Midbrain (tissue), 1 donor: ENCODE data around the gene HMCN2.

Experiments used
- DNase-seq: peaks from one replicate; lab custom pipeline; 2025; lab: John Stamatoyannopoulos, UW

The HMCN2 gene

GRCh38 chr9:130366072-130366471 is 100.5 kb downstream of the HMCN2 start:
- no peak for DNase-seq

- no peak for DNase-seq
Observed at GRCh38 chr9:130366888-130367550, 101.5 kb downstream of the HMCN2 start.

DNA sequence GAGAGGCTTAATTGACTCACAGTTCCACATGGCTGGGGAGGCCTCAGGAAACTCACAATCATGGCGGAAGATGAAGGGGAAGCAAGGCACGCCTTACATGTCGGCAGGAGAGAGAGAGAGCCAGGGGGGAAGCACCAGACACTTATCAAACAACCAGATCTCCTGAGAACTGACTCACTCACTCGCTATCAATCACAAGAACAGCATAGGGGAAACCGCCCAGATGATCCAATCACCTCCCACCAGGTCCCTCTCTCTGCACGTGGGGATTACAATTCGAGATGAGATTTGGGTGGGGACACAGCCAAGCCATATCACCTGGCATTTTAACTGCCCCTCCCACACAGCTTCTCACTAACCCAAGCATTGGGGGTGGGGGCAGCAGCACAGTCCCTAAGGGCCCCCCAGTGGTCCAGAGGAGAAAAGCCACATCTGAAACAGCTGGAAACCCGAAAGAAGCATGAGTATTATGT is 103.1 kb downstream of the HMCN2 start:
- no peak for DNase-seq

- no peak for DNase-seq
Observed at GRCh38 chr9:130370226-130370625, 104.7 kb downstream of the HMCN2 start.

DNA sequence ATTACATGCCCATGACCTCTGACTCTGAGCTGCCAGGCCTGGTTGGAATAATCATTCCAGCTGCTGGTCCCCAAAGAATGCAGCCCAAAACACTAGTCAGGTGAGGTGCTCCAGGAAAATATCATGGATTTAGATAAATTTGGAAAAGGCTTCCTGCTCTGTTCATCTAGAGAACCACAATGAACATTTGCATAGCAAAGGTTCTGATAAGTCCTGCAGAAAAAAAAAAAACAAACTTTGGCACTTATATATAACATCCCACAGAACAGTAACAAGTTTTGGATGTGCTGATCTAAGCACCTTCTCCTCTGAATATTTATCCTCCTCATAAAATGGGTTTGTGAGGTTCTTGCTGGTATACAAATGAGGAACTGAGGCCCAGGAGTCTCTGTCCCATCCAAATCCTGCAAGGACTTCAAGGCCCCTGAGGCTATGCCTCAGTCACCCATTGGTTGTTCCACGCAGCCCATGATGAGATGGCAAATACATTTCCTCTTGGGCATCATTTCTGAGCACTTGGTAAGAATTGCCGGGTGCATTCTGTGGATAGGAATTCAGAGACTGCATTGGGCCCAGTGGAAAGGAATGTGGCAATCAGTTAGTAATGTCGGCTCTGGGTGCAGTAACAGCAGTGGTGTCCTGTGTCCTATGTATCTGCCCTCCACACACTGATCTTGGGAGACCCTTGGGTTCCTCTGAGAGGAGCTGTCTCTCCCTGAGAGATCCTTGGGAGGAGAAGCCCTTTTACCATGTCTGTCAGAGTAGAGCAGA is 105.8 kb downstream of the HMCN2 start:
- DNase-seq, result no peak

- DNase-seq, result no peak
Observed at GRCh38 chr9:130372057-130372456, 106.5 kb downstream of the HMCN2 start.

DNA sequence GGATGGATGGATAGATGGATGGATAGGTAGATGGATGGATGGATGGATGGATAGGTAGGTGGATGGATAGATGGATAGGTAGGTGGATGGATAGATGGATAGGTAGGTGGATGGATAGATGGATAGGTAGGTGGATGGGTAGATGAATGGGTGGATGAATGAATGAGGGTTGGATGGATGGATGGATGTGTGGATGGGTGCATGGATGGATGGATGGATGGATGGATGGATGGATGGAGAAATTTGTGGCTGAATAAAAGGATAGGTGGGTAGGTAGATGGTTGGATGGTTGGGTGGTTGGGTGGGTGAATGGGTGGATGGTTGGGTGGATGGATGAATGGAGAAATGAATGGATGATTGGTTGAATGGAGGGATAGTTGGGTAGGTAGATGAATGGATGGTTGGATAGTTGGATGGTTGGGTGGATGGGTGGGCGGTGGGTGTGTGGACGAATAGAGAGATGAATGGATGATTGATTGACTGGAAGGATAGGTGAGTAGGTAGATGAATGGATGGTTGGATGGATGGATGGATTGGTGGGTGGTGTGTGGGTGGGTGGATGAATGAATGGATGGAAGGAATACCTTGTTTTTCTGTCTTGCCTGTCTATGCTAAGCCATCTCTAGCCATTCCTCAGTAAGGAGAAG is 108.2 kb downstream of the HMCN2 start:
- DNase-seq, result no peak

- DNase-seq, result no peak
Observed at GRCh38 chr9:130377612-130378011, 112.1 kb downstream of the HMCN2 start.

DNA sequence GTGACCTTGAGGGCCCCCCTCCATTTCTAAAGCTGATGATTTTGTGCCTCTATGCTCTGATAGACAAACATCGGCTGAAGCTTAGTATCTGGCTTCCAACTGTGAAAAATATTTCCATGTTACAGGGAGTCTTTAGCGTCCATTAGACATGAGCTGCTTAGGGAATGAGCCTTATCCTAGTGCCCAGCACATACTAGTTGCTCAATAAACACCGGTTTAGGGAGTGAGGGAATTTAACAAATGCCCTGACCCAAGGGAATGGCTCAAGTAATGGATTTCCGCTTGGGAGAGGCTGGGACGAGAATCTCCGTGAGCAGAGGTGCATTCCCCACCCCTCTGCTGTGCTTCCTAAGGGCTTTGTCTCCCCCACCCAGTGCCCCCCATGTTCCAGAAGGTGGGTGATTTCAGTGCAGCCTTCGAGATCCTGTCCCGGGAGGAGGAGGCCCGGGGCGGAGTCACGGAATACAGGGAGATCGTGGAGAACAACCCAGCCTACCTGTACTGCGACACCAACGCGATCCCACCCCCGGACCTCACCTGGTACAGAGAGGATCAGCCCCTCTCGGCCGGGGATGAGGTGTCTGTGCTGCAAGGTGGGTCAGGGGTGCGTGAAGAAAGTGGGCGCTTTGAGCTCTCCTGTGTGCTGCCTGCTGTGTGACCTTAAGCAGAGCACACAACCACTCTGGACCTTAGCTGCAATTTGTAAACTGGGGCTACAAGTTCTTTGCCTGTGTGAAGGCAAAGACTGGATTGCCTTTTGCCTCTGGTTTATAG is 113.5 kb downstream of the HMCN2 start:
- no peak for DNase-seq

DNA sequence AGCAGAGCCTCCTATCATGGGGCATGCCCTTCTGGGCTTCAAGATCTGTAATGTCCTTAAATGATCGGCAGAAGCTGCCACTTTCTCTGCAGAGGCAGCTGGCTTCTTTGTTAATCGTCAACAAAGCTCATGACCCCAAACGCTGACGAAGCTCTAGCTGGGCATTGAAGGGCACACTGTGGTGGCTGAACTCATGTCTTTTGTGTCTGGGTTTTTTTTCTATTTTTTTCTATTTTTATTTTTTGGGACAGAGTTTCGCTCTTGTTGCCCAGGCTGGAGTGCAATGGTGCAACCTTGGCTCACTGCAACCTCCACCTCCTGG is 114.0 kb downstream of the HMCN2 start:
- no peak for DNase-seq

DNA sequence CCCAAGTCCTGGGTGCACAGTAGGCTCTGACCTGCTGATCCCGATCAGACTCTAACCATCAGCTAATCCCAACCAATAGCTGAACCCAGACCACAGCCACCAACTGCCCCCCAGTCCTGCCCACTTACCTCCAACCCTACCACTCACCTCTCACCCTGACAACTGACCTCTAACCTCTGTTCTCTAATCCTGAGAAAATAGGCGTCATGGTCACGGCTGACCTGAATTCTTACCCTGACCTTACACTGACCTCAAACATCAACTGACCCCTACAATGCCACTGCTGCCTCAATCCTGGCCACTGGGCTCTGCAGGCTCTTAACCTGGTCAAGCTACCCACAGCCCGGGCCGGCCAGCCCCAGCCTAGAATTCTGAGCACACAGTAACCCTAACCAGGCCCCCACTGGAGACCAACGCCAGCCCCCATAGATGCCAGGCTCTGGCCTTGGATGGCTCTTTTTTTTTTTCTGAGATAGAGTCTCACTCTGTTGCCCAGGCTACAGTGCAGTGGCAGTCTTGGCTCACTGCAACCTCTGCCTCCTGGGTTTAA is 115.4 kb downstream of the HMCN2 start:
- DNase-seq, result no peak

- DNase-seq, result no peak
Observed at GRCh38 chr9:130381660-130382059, 116.1 kb downstream of the HMCN2 start.

DNA sequence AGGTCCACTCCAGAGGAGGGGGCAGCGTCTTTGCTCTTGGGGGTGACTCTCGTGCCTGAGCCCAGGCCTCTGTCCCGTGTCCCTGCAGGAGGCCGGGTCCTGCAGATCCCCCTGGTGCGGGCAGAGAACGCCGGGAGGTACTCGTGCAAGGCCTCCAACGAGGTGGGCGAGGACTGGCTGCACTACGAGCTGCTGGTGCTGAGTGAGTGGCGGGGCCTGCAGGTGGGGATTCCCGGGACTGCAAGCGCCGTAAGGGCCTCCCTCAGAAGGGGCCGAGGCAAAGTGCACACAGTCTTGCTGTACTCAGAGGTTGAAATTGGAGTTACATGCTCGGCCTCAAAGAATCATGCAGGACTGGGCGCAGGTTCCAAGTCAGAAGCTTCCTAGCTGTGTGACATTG is 116.5 kb downstream of the HMCN2 start:
- DNase-seq, result no peak

- no peak for DNase-seq
Observed at GRCh38 chr9:130382636-130383349, 117.2 kb downstream of the HMCN2 start.

GRCh38 chr9:130383350-130383715 is 117.8 kb downstream of the HMCN2 start:
- no peak for DNase-seq

- no peak for DNase-seq
Observed at GRCh38 chr9:130383979-130384676, 118.6 kb downstream of the HMCN2 start.

DNA sequence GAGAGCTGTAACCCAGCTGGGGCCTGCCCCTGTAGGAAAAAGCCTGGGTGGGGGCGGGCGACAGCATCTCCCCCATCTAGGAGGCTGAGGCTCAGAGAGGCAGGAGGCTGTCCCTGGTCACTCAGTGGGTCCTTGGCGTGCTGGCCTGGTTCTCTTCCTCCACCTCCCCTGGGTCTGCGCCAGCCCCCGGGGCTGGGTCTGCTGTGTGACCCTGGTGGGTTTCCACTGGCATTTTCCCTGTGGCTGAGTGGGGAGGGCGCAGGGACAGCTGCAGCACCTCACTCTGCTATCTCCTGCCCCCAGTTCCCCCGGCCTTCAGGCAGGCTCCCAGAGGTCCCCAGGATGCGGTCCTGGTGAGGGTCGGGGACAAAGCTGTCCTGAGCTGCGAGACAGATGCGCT is 119.7 kb downstream of the HMCN2 start:
- DNase-seq, result no peak

DNA sequence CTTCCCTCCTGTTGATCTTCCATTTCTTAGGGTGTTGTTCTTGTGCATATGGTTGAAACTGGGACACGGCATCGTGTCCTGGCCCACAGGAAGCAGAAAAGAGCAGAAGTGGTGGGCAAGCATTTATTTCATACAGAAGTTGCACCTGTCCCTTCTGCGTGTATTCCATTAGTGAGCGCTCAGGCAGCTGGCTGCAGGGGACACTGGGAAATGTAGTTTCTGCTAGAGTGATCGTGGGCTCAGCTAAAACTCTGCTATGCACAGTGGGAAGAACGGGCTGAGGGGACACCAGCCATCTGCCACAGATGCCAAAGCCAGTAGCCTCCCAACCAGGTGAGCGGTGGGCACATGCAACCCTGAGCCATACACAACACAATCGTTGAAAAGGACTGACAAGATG is 121.8 kb downstream of the HMCN2 start:
- no peak for DNase-seq

- no peak for DNase-seq
Observed at GRCh38 chr9:130387905-130388304, 122.3 kb downstream of the HMCN2 start.

- DNase-seq, result no peak
Observed at GRCh38 chr9:130390390-130390789, 124.8 kb downstream of the HMCN2 start.

- no peak for DNase-seq
Observed at GRCh38 chr9:130390986-130391385, 125.4 kb downstream of the HMCN2 start.
